ENCODE measurements around the gene GPC3.
A peak's percentile ranks its signal among the peaks of the same experiment; 100 is the strongest.

GPC3 gene

GRCh38 chrX:133511041-133511440 is 474.4 kb downstream of the GPC3 start:
- no peak for TF ChIP-seq YY1 (IDR thresholded peaks at IDR 0.05; ENCODE audit: low read depth)
- no peak for TF ChIP-seq CREB1 (IDR thresholded peaks at IDR 0.05; ENCODE audit: low read depth)

GRCh38 chrX:133497356-133497755 is 488.0 kb downstream of the GPC3 start:
- no peak for TF ChIP-seq MAX (IDR thresholded peaks at IDR 0.05)
- no peak for TF ChIP-seq CREB1 (IDR thresholded peaks at IDR 0.05; ENCODE audit: low read depth)
- TF ChIP-seq TAF1 (IDR thresholded peaks at IDR 0.05; ENCODE audit: low read depth), result no peak
- TF ChIP-seq YY1 (IDR thresholded peaks at IDR 0.05; ENCODE audit: low read depth), result no peak
- TF ChIP-seq FOXM1 (IDR thresholded peaks at IDR 0.05; ENCODE audit: borderline replicate concordance, low read depth), result no peak
- no peak for TF ChIP-seq EP300 (IDR thresholded peaks at IDR 0.05; ENCODE audit: borderline replicate concordance)
- no peak for TF ChIP-seq ZBTB7A (IDR thresholded peaks at IDR 0.05; ENCODE audit: low read depth)
- TF ChIP-seq TCF12 (IDR thresholded peaks at IDR 0.05; ENCODE audit: low read depth), result no peak
- TF ChIP-seq RAD21 (IDR thresholded peaks at IDR 0.05; ENCODE audit: low read depth), result no peak

GRCh38 chrX:133495464-133496391 is 489.7 kb downstream of the GPC3 start:
- TF ChIP-seq RAD21 (IDR thresholded peaks at IDR 0.05; ENCODE audit: low read depth) (no peak), EP300 (IDR thresholded peaks at IDR 0.05; ENCODE audit: borderline replicate concordance) (no peak), TEAD4 (IDR thresholded peaks at IDR 0.05) (no peak), NFIC (IDR thresholded peaks at IDR 0.05) (peak; percentile 23; the same call in 1 of the 2 replicates), EGR1 (IDR thresholded peaks at IDR 0.05) (no peak), MAX (IDR thresholded peaks at IDR 0.05) (no peak), REST (IDR thresholded peaks at IDR 0.05; ENCODE audit: low read depth) (no peak), FOXM1 (IDR thresholded peaks at IDR 0.05; ENCODE audit: borderline replicate concordance, low read depth) (no peak)

GRCh38 chrX:133493366-133493765 is 492.0 kb downstream of the GPC3 start:
- TF ChIP-seq TAF1 (IDR thresholded peaks at IDR 0.05; ENCODE audit: low read depth), result no peak
- TF ChIP-seq EP300 (IDR thresholded peaks at IDR 0.05; ENCODE audit: borderline replicate concordance), result no peak
- no peak for TF ChIP-seq NFIC (IDR thresholded peaks at IDR 0.05)
- TF ChIP-seq MAX (IDR thresholded peaks at IDR 0.05), result no peak
- no peak for TF ChIP-seq TEAD4 (IDR thresholded peaks at IDR 0.05)
- TF ChIP-seq EGR1 (IDR thresholded peaks at IDR 0.05), result no peak
- no peak for TF ChIP-seq RAD21 (IDR thresholded peaks at IDR 0.05; ENCODE audit: low read depth)
- no peak for TF ChIP-seq CREB1 (IDR thresholded peaks at IDR 0.05; ENCODE audit: low read depth)
- no peak for TF ChIP-seq CEBPB (IDR thresholded peaks at IDR 0.05)
- TF ChIP-seq USF1 (IDR thresholded peaks at IDR 0.05), result no peak

GRCh38 chrX:133490955-133491354 is 494.4 kb downstream of the GPC3 start:
- TF ChIP-seq TCF12 (IDR thresholded peaks at IDR 0.05; ENCODE audit: low read depth) (no peak), RAD21 (IDR thresholded peaks at IDR 0.05; ENCODE audit: low read depth) (no peak), TEAD4 (IDR thresholded peaks at IDR 0.05) (no peak), ZBTB7A (IDR thresholded peaks at IDR 0.05; ENCODE audit: low read depth) (no peak), YY1 (IDR thresholded peaks at IDR 0.05; ENCODE audit: low read depth) (no peak), USF1 (IDR thresholded peaks at IDR 0.05) (no peak), CREB1 (IDR thresholded peaks at IDR 0.05; ENCODE audit: low read depth) (no peak), CEBPB (IDR thresholded peaks at IDR 0.05) (no peak), TAF1 (IDR thresholded peaks at IDR 0.05; ENCODE audit: low read depth) (no peak), FOXM1 (IDR thresholded peaks at IDR 0.05; ENCODE audit: borderline replicate concordance, low read depth) (no peak), EP300 (IDR thresholded peaks at IDR 0.05; ENCODE audit: borderline replicate concordance) (no peak), REST (IDR thresholded peaks at IDR 0.05; ENCODE audit: low read depth) (no peak), EGR1 (IDR thresholded peaks at IDR 0.05) (no peak), MAX (IDR thresholded peaks at IDR 0.05) (no peak)

Measured in Ishikawa (cell line).